SJSA1 (cell line): ENCODE measurements around the gene BACH2. TPM values are rescaled to one million over a fixed set of nuclear protein-coding genes. Genes with fewer than 3 reads are reported as not detected.

Experiments
- DNase-seq, 2 experiments: peaks; one replicate each; pipeline ENCODE4 v3.0.0-alpha.2; 2015 to 2020; ENCODE audit warnings: low spot score in 2 of 2, low read depth in 1 of 2
- H3K27ac ChIP-seq: fragments of 250-450 bp; sonication (Bioruptor Pico); 2 replicates; pipeline ENCODE4 v1.5.1; 2020; ENCODE audit warnings: mild to moderate bottlenecking, moderate library complexity
- H3K27me3 ChIP-seq: fragments of 250-450 bp; sonication (Bioruptor Pico); replicated peaks from 2 replicates; pipeline ENCODE4 v1.5.1; 2020; ENCODE audit warnings: mild to moderate bottlenecking, moderate library complexity
- H3K36me3 ChIP-seq: fragments of 250-450 bp; sonication (Bioruptor Pico); 2 replicates; pipeline ENCODE4 v1.5.1; 2020; ENCODE audit warnings: mild to moderate bottlenecking
- H3K4me1 ChIP-seq: fragments of 250-450 bp; sonication (Bioruptor Pico); replicated peaks from 2 replicates; pipeline ENCODE4 v1.6.1; 2021; ENCODE audit warnings: mild to moderate bottlenecking
- H3K4me3 ChIP-seq: fragments of 250-450 bp; sonication (Bioruptor Pico); 2 replicates; pipeline ENCODE4 v1.5.1; 2020; ENCODE audit warnings: mild to moderate bottlenecking
- H3K9me3 ChIP-seq: fragments of 250-450 bp; sonication (Bioruptor Pico); replicated peaks from 2 replicates; pipeline ENCODE4 v1.5.1; 2020; ENCODE audit warnings: mild to moderate bottlenecking
- total RNA-seq: library from RNA; depleted of rRNA; stranded (reverse); fragments of >200 nt; shearing (Covaris generic); gene quantifications from 2 replicates; pipeline ENCODE4 v1.2.3, GENCODE V29; 2014

The BACH2 gene
- total RNA-seq, 1 experiment from 2014 or later = 1.3 TPM

DNA sequence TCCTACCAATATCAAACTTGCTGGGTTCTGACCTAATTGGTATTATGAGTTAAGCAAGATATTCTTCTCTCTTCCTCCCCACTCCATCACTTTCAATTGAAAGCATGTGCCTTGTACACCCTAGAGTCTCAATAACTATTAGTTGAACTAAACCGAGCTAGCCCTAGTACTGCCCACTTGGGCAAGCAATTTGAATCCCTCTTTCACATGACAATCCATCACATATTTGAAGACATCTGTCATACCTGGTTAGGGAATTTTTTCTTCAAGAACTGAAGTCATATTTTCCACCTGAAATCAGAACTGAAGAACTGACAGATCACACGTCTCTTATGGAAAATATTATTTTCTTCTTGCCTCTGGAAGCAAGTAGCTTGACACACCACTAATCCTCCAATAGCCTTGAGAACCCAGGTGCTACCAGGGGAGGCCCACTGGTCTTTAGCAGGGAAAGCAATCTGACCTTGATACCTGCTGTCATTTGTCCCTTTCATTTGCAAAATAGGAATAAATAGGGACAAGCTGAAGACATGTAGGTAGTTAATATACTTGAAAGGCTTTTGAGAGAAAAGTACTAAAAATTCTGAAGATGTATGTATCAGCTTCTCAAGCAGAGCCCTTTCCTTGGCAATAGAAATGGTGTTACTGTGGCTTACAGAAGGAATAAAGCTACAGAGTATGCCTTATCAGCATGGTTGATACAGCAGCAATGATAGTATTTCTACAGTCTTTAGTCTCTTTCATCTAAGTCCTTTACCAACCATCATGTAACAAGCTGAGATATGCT, 331.0 kb downstream of the BACH2 start:
- H3K4me3 ChIP-seq = no peak overlapping the region
- no peak overlapping the region for H3K27ac ChIP-seq
- H3K4me1 ChIP-seq = peaks cover 7% of the 10 kb centered on the region
- no peaks in the 10 kb centered on the region for H3K27me3 ChIP-seq
- H3K36me3 ChIP-seq = no peaks in the 10 kb centered on the region
- no peaks in the 10 kb centered on the region for H3K9me3 ChIP-seq
- DNase-seq = no peak

DNA sequence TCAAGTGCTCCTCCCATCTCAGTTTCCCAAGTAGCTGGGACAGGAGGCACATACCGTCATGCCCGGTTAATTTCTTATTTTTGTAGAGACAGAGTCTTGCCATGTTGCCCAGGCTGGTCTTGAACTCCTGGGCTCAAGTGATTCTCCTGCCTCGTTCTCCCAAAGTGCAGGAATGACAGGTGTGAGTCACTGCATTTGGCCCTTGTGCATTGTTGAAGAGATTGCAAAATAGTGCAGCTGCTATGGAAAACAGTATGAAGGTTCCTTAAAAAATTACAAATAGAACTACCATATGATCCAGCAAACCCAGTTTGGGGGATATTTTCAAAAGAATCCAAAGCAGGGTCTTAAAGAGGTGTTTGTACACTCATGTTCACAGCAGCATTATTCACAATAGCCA, 333.3 kb downstream of the BACH2 start:
- Histone ChIP-seq H3K27ac (no peak overlapping the region), H3K4me3 (no peak overlapping the region), H3K4me1 (0 out of 2 replicates have a peak, but pooled peaks cover under 1% of the 10 kb centered on the region), H3K27me3 (no peaks in the 10 kb centered on the region), H3K9me3 (no peaks in the 10 kb centered on the region), H3K36me3 (no peaks in the 10 kb centered on the region)
- no peak for DNase-seq

DNA sequence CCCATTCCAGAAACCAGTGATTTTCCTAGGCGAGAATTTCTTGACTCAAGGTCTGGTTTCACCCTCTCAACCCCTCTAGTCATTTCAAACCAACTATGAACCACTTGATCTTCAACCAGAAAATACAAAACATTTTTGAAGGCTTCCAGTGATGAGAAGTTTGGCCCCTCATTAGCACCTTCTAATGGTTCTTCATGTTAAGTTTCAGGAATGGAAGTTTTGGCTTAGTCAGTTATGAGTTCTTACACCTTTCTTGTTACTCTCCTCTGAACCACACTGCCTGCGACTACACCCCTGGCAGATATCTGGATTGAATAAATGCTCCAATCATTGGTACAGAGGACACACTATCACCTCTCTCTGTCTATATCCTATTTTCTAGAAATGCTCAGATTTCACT, 335.2 kb downstream of the BACH2 start:
- H3K27me3 ChIP-seq = no peaks in the 10 kb centered on the region
- no peak for DNase-seq
- H3K9me3 ChIP-seq = no peaks in the 10 kb centered on the region
- H3K27ac ChIP-seq = no peak overlapping the region
- no peaks in the 10 kb centered on the region for H3K4me1 ChIP-seq
- H3K4me3 ChIP-seq = no peak overlapping the region
- no peaks in the 10 kb centered on the region for H3K36me3 ChIP-seq

DNA sequence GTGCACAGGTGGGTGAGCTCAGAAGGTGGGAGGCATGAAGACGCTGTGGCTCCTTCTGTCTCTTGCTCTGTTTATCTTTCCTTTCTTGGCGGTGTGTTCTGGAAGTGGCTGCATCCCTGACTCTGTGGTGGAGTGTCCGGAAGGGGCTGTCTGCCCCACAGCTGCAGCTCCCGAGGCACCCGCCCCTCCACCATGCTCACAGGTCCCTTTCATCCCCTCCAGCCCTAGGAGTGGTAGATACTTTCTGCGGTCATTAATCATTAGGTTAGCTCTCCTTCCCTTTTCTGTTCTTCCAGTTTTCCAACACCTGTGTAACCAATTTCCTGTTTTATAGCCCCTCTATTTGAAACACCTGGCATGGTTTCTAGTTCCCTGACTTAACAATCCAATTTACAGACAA, 336.8 kb downstream of the BACH2 start:
- Histone ChIP-seq H3K36me3 (no peaks in the 10 kb centered on the region), H3K27ac (no peak overlapping the region), H3K9me3 (no peaks in the 10 kb centered on the region), H3K27me3 (no peaks in the 10 kb centered on the region), H3K4me1 (peaks cover 5% of the 10 kb centered on the region), H3K4me3 (no peak overlapping the region)
- DNase-seq = no peak

DNA sequence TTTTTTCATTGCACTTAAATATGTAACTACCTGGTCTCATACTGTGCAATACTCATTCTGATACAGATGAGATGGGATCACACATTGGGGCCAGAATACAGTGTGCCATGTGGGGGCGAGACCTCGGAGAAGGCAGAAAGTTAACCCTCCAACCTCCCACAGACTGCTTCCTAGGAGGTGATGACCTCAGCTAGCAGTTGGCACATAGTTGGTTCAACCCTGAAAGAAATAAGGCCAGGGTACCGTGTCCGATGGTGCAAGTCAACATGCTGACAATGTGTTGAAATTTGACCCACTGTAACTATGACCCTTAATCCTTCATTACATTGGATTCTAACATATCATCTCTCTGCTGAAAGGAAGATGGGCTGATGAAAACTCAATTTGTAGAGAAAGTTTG, 340.5 kb downstream of the BACH2 start:
- H3K4me1 ChIP-seq = peaks cover 39% of the 10 kb centered on the region

DNA sequence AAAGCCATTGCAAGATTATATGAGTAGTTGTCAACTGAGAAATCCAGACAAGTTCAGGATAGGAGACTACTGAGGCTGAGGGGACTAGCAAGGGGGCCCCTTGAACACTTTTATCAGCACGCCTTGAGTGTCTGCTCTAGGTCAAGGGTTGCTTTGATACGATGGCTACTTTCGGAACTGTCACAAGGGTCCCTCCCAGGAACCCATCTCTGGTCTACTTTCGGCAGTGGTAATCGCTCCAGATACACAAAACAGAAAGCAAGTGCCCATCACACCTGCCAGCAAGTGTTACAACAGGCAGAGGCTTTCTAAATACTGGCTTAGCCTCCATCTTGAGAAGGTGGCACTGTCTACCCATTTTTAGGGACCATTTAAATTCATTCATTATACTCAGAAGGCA, 341.3 kb downstream of the BACH2 start:
- DNase-seq = no peak
- no peaks in the 10 kb centered on the region for H3K36me3 ChIP-seq
- H3K27ac ChIP-seq = no peak overlapping the region
- peaks cover 39% of the 10 kb centered on the region for H3K4me1 ChIP-seq
- H3K9me3 ChIP-seq = no peaks in the 10 kb centered on the region
- H3K27me3 ChIP-seq = no peaks in the 10 kb centered on the region
- no peak overlapping the region for H3K4me3 ChIP-seq

More for the DNA sequence above, 340.5 kb downstream of the BACH2 start:
- Histone ChIP-seq H3K27me3 (no peaks in the 10 kb centered on the region), H3K27ac (no peak overlapping the region), H3K36me3 (no peaks in the 10 kb centered on the region), H3K4me3 (no peak overlapping the region), H3K9me3 (no peaks in the 10 kb centered on the region)
- no peak for DNase-seq

DNA sequence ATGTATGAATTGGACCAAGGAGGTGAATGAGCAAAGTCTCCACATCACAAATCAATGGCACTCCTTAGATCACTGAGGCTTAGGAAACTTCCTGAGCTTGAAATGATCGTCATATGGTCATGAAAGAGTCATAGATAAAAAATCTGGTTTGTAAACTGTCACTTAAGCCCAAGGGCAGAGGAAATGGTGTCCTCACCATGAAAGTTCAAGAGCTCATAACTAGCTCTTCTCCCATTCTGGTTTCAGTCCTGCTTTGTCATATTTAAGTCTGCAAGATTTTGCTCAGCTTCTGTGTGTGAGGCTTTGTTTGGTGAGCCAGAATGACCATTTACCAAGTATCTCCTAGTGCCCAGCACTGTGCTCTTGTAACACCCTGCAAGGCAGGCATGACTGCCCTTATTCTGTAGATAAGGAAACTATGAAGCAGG, 341.9 kb downstream of the BACH2 start:
- H3K4me1 ChIP-seq = peaks cover 39% of the 10 kb centered on the region
- no peaks in the 10 kb centered on the region for H3K9me3 ChIP-seq
- no peak for DNase-seq
- H3K27me3 ChIP-seq = no peaks in the 10 kb centered on the region
- H3K4me3 ChIP-seq = no peak overlapping the region
- H3K36me3 ChIP-seq = no peaks in the 10 kb centered on the region
- peak overlapping the region; percentile 27 for H3K27ac ChIP-seq

GRCh38 chr6:89952686-89953085, 344.0 kb downstream of the BACH2 start:
- Histone ChIP-seq H3K36me3 (no peaks in the 10 kb centered on the region), H3K4me3 (no peak overlapping the region), H3K27me3 (no peaks in the 10 kb centered on the region), H3K4me1 (peaks cover 39% of the 10 kb centered on the region), H3K27ac (peak overlapping the region; percentile 76), H3K9me3 (no peaks in the 10 kb centered on the region)
- DNase-seq = peak; percentile 79 to 89

- Histone ChIP-seq H3K36me3 (no peaks in the 10 kb centered on the region), H3K27ac (peak overlapping the region; percentile 76), H3K4me3 (no peak overlapping the region), H3K27me3 (no peaks in the 10 kb centered on the region), H3K9me3 (no peaks in the 10 kb centered on the region), H3K4me1 (peaks cover 39% of the 10 kb centered on the region)
- no peak for DNase-seq
Measured at GRCh38 chr6:89952105-89952671, 344.5 kb downstream of the BACH2 start.

DNA sequence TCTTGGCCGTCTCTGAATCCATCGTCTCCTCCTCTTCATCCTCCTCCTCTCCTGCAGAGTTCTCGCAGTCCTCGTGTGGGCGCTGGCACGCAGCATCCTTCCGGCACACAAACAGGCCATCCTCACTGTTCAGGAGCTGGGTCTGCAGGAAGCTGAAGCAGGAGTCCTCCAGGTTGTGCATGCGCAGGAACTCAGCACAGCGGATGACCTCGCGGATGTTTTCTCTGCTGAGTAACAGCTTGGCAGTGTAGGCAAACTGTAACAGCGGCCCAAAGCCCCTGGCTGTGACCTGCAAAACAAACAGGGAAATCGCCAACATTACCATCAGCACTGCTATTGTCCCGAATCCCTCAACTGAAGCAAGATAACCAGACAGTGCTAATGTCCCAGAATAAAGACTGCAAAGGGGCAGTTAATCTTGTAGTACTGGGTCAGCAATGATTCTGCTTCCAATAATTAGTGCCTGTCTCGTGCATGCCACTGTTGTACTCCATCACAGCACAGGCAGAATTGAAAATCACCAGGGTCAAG, 345.0 kb downstream of the BACH2 start:
- H3K27me3 ChIP-seq = no peaks in the 10 kb centered on the region
- no peaks in the 10 kb centered on the region for H3K36me3 ChIP-seq
- no peak overlapping the region for H3K27ac ChIP-seq
- peaks cover 39% of the 10 kb centered on the region for H3K4me1 ChIP-seq
- DNase-seq = no peak
- no peak overlapping the region for H3K4me3 ChIP-seq
- no peaks in the 10 kb centered on the region for H3K9me3 ChIP-seq

- Histone ChIP-seq H3K27me3 (no peaks in the 10 kb centered on the region), H3K4me1 (peaks cover 39% of the 10 kb centered on the region), H3K27ac (no peak overlapping the region), H3K4me3 (no peak overlapping the region), H3K9me3 (no peaks in the 10 kb centered on the region), H3K36me3 (no peaks in the 10 kb centered on the region)
- no peak for DNase-seq
Measured at GRCh38 chr6:89950879-89951391, 345.7 kb downstream of the BACH2 start.

DNA sequence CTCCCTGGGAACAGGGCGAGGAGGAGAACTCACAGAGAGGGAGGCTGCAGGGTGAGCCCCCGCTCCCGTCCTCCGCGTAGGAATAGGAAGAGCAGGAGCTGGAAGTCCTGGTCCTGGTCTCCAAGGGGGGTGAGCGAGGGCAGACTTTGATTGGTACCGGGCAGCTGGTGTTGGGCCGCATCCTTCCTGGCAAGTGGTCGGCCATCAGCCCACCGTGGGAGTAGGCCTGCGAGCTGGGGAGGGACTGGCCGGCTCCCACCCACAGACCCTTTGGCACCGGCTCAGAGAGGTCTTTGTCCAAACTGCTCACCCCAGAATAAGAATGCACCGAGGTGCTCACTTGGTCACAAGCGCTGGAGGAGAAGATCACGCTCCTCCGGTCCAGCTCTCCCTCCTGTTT, 346.2 kb downstream of the BACH2 start:
- no peak overlapping the region for H3K27ac ChIP-seq

GRCh38 chr6:89948876-89949275, 347.8 kb downstream of the BACH2 start:
- no peaks in the 10 kb centered on the region for H3K9me3 ChIP-seq
- peaks cover 26% of the 10 kb centered on the region for H3K4me1 ChIP-seq
- H3K27me3 ChIP-seq = no peaks in the 10 kb centered on the region
- DNase-seq = no peak
- no peaks in the 10 kb centered on the region for H3K36me3 ChIP-seq
- no peak overlapping the region for H3K4me3 ChIP-seq
- no peak overlapping the region for H3K27ac ChIP-seq

More for the DNA sequence above, 346.2 kb downstream of the BACH2 start:
- Histone ChIP-seq H3K27me3 (no peaks in the 10 kb centered on the region), H3K36me3 (no peaks in the 10 kb centered on the region), H3K4me3 (no peak overlapping the region), H3K9me3 (no peaks in the 10 kb centered on the region), H3K4me1 (peaks cover 39% of the 10 kb centered on the region)
- no peak for DNase-seq

GRCh38 chr6:89944826-89945407, 351.7 kb downstream of the BACH2 start:
- no peaks in the 10 kb centered on the region for H3K36me3 ChIP-seq
- H3K4me3 ChIP-seq = no peak overlapping the region
- H3K27me3 ChIP-seq = no peaks in the 10 kb centered on the region
- no peak for DNase-seq
- no peaks in the 10 kb centered on the region for H3K9me3 ChIP-seq
- peaks cover 13% of the 10 kb centered on the region; the same call in 1 of the 2 replicates for H3K4me1 ChIP-seq
- H3K27ac ChIP-seq = no peak overlapping the region
